H1 (cell line): ENCODE measurements around the gene EXOG. TPM values are rescaled to one million over a fixed set of nuclear protein-coding genes. Genes with fewer than 3 reads are reported as not detected.

Experiments used
- CTCF ChIA-PET: fragments of 300-600 bp; sonication (Branson Sonifier 250); formaldehyde crosslinking; loops from one replicate; lab custom pipeline; 2021; ENCODE audit not compliant: partially characterized antibody; lab: Charles Lee
- POLR2A ChIA-PET: fragments of 300-600 bp; sonication (Branson Sonifier 250); formaldehyde crosslinking; loops from one replicate; lab custom pipeline; 2021; ENCODE audit warnings: inconsistent platforms; ENCODE audit not compliant: partially characterized antibody; lab: Charles Lee
- DNase-seq, 2 experiments: peaks; one replicate each; pipeline versions ENCODE4 v3.0.0 to v3.0.0-alpha.2; 2010 to 2022; ENCODE audit warnings: low spot score in 2 of 2, low read depth in 1 of 2, mixed read lengths in 1 of 2
- FAIRE-seq: peaks from 2 replicates; lab custom pipeline; 2011; peaks lifted over from hg19 to GRCh38; lab: Jason Lieb, UNC
- H2AFZ ChIP-seq: 2 replicates; pipeline ENCODE4 v1.8.1; 2012; ENCODE audit warnings: low read length, inconsistent platforms
- H2AK5ac ChIP-seq: 2 replicates; pipeline ENCODE4 v1.6.1; 2013; ENCODE audit warnings: low read depth, low read length
- H2BK120ac ChIP-seq: replicated peaks from 2 replicates; pipeline ENCODE3; 2013; ENCODE audit warnings: low read depth, low read length, inconsistent platforms
- H2BK12ac ChIP-seq: 2 replicates; pipeline ENCODE4 v1.6.1; 2013; ENCODE audit warnings: low read depth, low read length
- H2BK15ac ChIP-seq: 2 replicates; pipeline ENCODE4 v1.6.1; 2013; ENCODE audit warnings: low read length
- H2BK20ac ChIP-seq: 2 replicates; pipeline ENCODE4 v1.6.1; 2013; ENCODE audit warnings: low read length
- H2BK5ac ChIP-seq: 2 replicates; pipeline ENCODE4 v1.6.1; 2013; ENCODE audit warnings: low read depth, low read length
- H3K14ac ChIP-seq: 2 replicates; pipeline ENCODE4 v1.6.1; 2013; ENCODE audit warnings: inconsistent platforms; ENCODE audit not compliant: insufficient read length
- H3K18ac ChIP-seq: 2 replicates; pipeline ENCODE4 v1.6.1; 2013; ENCODE audit warnings: low read length; ENCODE audit errors: extremely low read depth
- H3K23ac ChIP-seq: 2 replicates; pipeline ENCODE4 v1.6.1; 2013; ENCODE audit warnings: inconsistent platforms; ENCODE audit not compliant: insufficient read length
- H3K23me2 ChIP-seq: 2 replicates; pipeline ENCODE4 v1.6.1; 2013; ENCODE audit warnings: low read depth, low read length
- H3K27ac ChIP-seq: 2 replicates; pipeline ENCODE4 v1.6.1; 2011; ENCODE audit warnings: low read depth, low read length, inconsistent platforms
- H3K27me3 ChIP-seq, 4 experiments: replicated peaks in 1 of 4; 1 replicate in 1 of 4; 2 replicates in 3 of 4; pipeline versions ENCODE4 v1.6.1 to v1.8.1; 2011 to 2013; ENCODE audit warnings: low read length in 3 of 4, mild to moderate bottlenecking in 3 of 4, inconsistent platforms in 2 of 4, mixed read lengths in 2 of 4, moderate library complexity in 1 of 4; ENCODE audit not compliant: control insufficient read depth in 3 of 4, insufficient read depth in 3 of 4; ENCODE audit errors: extremely low read depth in 1 of 4
- H3K36me3 ChIP-seq, 4 experiments: 2 replicates each; pipeline versions ENCODE4 v1.6.1 to v1.8.1; 2011 to 2013; ENCODE audit warnings: mild to moderate bottlenecking in 4 of 4, low read length in 3 of 4, moderate library complexity in 2 of 4, control low read depth in 1 of 4, inconsistent platforms in 1 of 4; ENCODE audit not compliant: insufficient read depth in 4 of 4, control insufficient read depth in 2 of 4
- H3K4ac ChIP-seq: replicated peaks from 2 replicates; pipeline ENCODE3; 2013; ENCODE audit warnings: low read length, low read depth, mixed read lengths, inconsistent platforms; ENCODE audit not compliant: insufficient read length
- H3K4me1 ChIP-seq, 4 experiments: replicated peaks in 1 of 4; 1 replicate in 1 of 4; 2 replicates in 3 of 4; pipeline versions ENCODE4 v1.6.1 to v1.8.1; 2011 to 2013; ENCODE audit warnings: low read length in 3 of 4, inconsistent platforms in 2 of 4, mixed read lengths in 1 of 4; ENCODE audit not compliant: insufficient read depth in 4 of 4, control insufficient read depth in 3 of 4
- H3K4me2 ChIP-seq, 2 experiments: 2 replicates each; pipeline versions ENCODE4 v1.6.1 to v1.8.1; 2011 to 2013; ENCODE audit warnings: low read depth in 2 of 2, low read length in 2 of 2, control low read depth in 1 of 2, inconsistent platforms in 1 of 2, mild to moderate bottlenecking in 1 of 2; ENCODE audit not compliant: insufficient read depth in 1 of 2
- H3K4me3 ChIP-seq, 4 experiments: fragments of 200-600, 300-600 bp in 1 of 4; sonication (generic), shearing (Covaris generic), sonication (Bioruptor Twin) in 1 of 4; 2 replicates each; pipeline versions ENCODE4 v1.5.1 to v1.8.1; 2011 to 2016; ENCODE audit warnings: low read length in 4 of 4, low read depth in 3 of 4, control low read depth in 2 of 4, inconsistent platforms in 2 of 4, mild to moderate bottlenecking in 2 of 4, mixed read lengths in 1 of 4, moderate library complexity in 1 of 4; ENCODE audit not compliant: insufficient read depth in 2 of 4; ENCODE audit errors: extremely low read depth in 1 of 4
- H3K56ac ChIP-seq: replicated peaks from 2 replicates; pipeline ENCODE3; 2013; ENCODE audit warnings: low read depth, mild to moderate bottlenecking, mixed read lengths, low read length, inconsistent platforms; ENCODE audit not compliant: insufficient read length
- H3K79me1 ChIP-seq: 2 replicates; pipeline ENCODE4 v1.6.1; 2013; ENCODE audit warnings: low read depth, low read length, control low read depth
- H3K79me2 ChIP-seq, 2 experiments: 2 replicates each; pipeline versions ENCODE4 v1.6.1 to v1.8.1; 2012 to 2013; ENCODE audit warnings: low read length in 2 of 2, mild to moderate bottlenecking in 2 of 2, inconsistent platforms in 1 of 2; ENCODE audit not compliant: insufficient read depth in 2 of 2, control insufficient read depth in 1 of 2
- H3K9ac ChIP-seq, 4 experiments: replicated peaks in 1 of 4; 1 replicate in 1 of 4; 2 replicates in 3 of 4; pipeline versions ENCODE4 v1.6.1 to v1.8.1; 2011 to 2013; ENCODE audit warnings: low read depth in 3 of 4, low read length in 3 of 4, control low read depth in 2 of 4, mild to moderate bottlenecking in 2 of 4, moderate library complexity in 2 of 4, inconsistent platforms in 1 of 4; ENCODE audit errors: extremely low read depth in 1 of 4
- H3K9me3 ChIP-seq, 2 experiments: 2 replicates each; pipeline versions ENCODE4 v1.6.1 to v1.8.1; 2012 to 2013; ENCODE audit warnings: mild to moderate bottlenecking in 2 of 2, moderate library complexity in 2 of 2, control low read depth in 1 of 2, inconsistent platforms in 1 of 2, low read depth in 1 of 2, low read length in 1 of 2, mixed read lengths in 1 of 2; ENCODE audit not compliant: insufficient read depth in 2 of 2
- H4K20me1 ChIP-seq, 2 experiments: replicated peaks in 1 of 2; 2 replicates each; pipeline versions ENCODE3 to v1.8.1; 2011 to 2013; ENCODE audit warnings: inconsistent platforms in 2 of 2, low read length in 2 of 2, mild to moderate bottlenecking in 1 of 2; ENCODE audit not compliant: insufficient read depth in 2 of 2, control insufficient read depth in 1 of 2
- H4K5ac ChIP-seq: 2 replicates; pipeline ENCODE4 v1.6.1; 2013; ENCODE audit warnings: low read length, low read depth, mixed read lengths, inconsistent platforms; ENCODE audit not compliant: insufficient read length
- H4K8ac ChIP-seq: 2 replicates; pipeline ENCODE4 v1.8.0; 2013; ENCODE audit warnings: mild to moderate bottlenecking, moderate library complexity, low read length, inconsistent platforms; ENCODE audit not compliant: insufficient read depth; ENCODE audit errors: extremely low read depth
- H4K91ac ChIP-seq: replicated peaks from 2 replicates; pipeline ENCODE3; 2013; ENCODE audit warnings: low read length, mixed read lengths, inconsistent platforms; ENCODE audit not compliant: insufficient read length
- CTCF ChIP-seq, 3 experiments: IDR thresholded peaks; 1 replicate in 2 of 3; 2 replicates in 1 of 3; pipeline versions ENCODE4 v1.5.1 to v1.6.1; 2011; ENCODE audit warnings: low read length in 3 of 3, mild to moderate bottlenecking in 3 of 3, inconsistent platforms in 2 of 3, low read depth in 1 of 3, moderate library complexity in 1 of 3; ENCODE audit not compliant: insufficient read depth in 1 of 3; ENCODE audit errors: control extremely low read depth in 1 of 3
- KDM5A ChIP-seq: fragments of 200-600 bp; IDR thresholded peaks from 2 replicates; pipeline ENCODE4 v1.7.1; 2012; ENCODE audit warnings: mild to moderate bottlenecking, low read length, inconsistent platforms, mixed read lengths
- NANOG ChIP-seq: IDR thresholded peaks from 2 replicates; pipeline ENCODE4 v1.6.1; 2011; ENCODE audit warnings: low read length, low read depth, mild to moderate bottlenecking, inconsistent platforms; ENCODE audit not compliant: insufficient read depth, poor library complexity, severe bottlenecking
- RAD21 ChIP-seq, 2 experiments: IDR thresholded peaks in 1 of 2; conservative IDR thresholded peaks in 1 of 2; 2 replicates each; pipeline ENCODE4 v1.6.1; 2011; ENCODE audit warnings: low read depth in 2 of 2, low read length in 2 of 2, improper control_type of control experiment in 1 of 2, inconsistent platforms in 1 of 2, mild to moderate bottlenecking in 1 of 2, moderate library complexity in 1 of 2
- TEAD4 ChIP-seq: IDR thresholded peaks from 2 replicates; pipeline ENCODE4 v1.6.1; 2012; ENCODE audit warnings: low read depth, low read length, inconsistent platforms, mixed read lengths
- WGBS, 2 experiments: shearing (Covaris generic) in 1 of 2; methylation state at CpG; one replicate each; pipeline versions ENCODE4 v1.1.6 to v1.1.7; 2013 to 2015; ENCODE audit warnings: low lambda C conversion rate in 2 of 2, mixed read lengths in 2 of 2, inconsistent platforms in 1 of 2, low coverage in 1 of 2, missing lambda C conversion rate in 1 of 2; ENCODE audit not compliant: insufficient replicate concordance in 2 of 2, insufficient coverage in 1 of 2, insufficient read length in 1 of 2; ENCODE audit errors: extremely low coverage in 1 of 2, missing lambda C conversion rate in 1 of 2; 5-methylcytosine and 5-hydroxymethylcytosine counted together
- polyA plus RNA-seq, 7 experiments: library from polyadenylated mRNA; depleted of rRNA in 3 of 7; stranded (reverse) in 5 of 7; unstranded in 2 of 7; fragments of >200 nt in 5 of 7; fragments of 200-250 nt in 2 of 7; gene quantifications; 1 replicate in 5 of 7; 2 replicates in 1 of 7; 4 replicates in 1 of 7; pipeline versions ENCODE4 v1.2.1 to v1.2.3, GENCODE V29; 2011 to 2013; ENCODE audit warnings: missing spikeins in 2 of 7, mixed read lengths in 2 of 7
- total RNA-seq: library from RNA; stranded (reverse); fragmentation: NEBNext Ultra II Directional; extraction: Animal tissue kit (Norgen Biotek cat#: 25700); gene quantifications from 2 replicates; pipeline ENCODE4 v1.2.1, GENCODE V29; 2021

EXOG gene
- total and polyA plus RNA-seq, 2 of the 8 experiments (the other 6 are each of a cell fraction or from before 2014, with no cell fraction given), result 7.2 to 12.9 TPM

GRCh38 chr3:38528457-38528856 lies 32.3 kb downstream of the EXOG start:
- no peak overlapping the region for H2BK15ac ChIP-seq
- DNase-seq (no peak), FAIRE-seq (peak; percentile 60)
- H2BK20ac ChIP-seq, result no peak overlapping the region
- H2BK5ac ChIP-seq, result no peak overlapping the region
- H3K4ac ChIP-seq, result no peak overlapping the region
- no peak overlapping the region for H3K18ac ChIP-seq
- no peak overlapping the region for H2BK12ac ChIP-seq
- no peak overlapping the region for H2AFZ ChIP-seq
- H3K9ac ChIP-seq, result no peak overlapping the region
- H3K36me3 ChIP-seq, result peaks cover 3 to 12% (median 7%) of the 10 kb centered on the region in 4 experiments
- no peak overlapping the region for H4K5ac ChIP-seq
- H3K23ac ChIP-seq, result no peak overlapping the region
- H2AK5ac ChIP-seq, result no peak overlapping the region
- TF ChIP-seq KDM5A, result no peak
- TF ChIP-seq RAD21 (IDR thresholded peaks at IDR 0.05 in 1 of 2, conservative IDR thresholded peaks at IDR 0.05 in 1 of 2; ENCODE audit: low read depth in 2 of 2, low read length in 2 of 2), result peak; percentile 66 to 78
- TF ChIP-seq CTCF (IDR thresholded peaks at IDR 0.05; ENCODE audit: control extremely low read depth in 1 of 3, insufficient read depth in 1 of 3, low read depth in 1 of 3, low read length in 3 of 3), result peak; percentile 64 to 79 (median 64)
- no peak for TF ChIP-seq TEAD4
- no peak for TF ChIP-seq NANOG
- no peak overlapping the region for H3K27ac ChIP-seq
- H3K79me2 ChIP-seq, result no peaks in the 10 kb centered on the region
- H4K91ac ChIP-seq, result no peak overlapping the region
- POLR2A ChIA-PET, result no interaction called here
- CTCF ChIA-PET, result interaction anchor here (0.7 to 4.2 kb wide), 13 partner anchors 15 to 133 kb away, joined by 3 to 21 read pairs (median 5); no protein-coding TSS in a partner anchor
- no peaks in the 10 kb centered on the region for H3K27me3 ChIP-seq
- H3K14ac ChIP-seq, result no peak overlapping the region
- H3K56ac ChIP-seq, result no peak overlapping the region
- no peak overlapping the region for H2BK120ac ChIP-seq
- no peak overlapping the region for H4K8ac ChIP-seq
- WGBS, 2 experiments, result 100% methylated on average over 1 of the region's 1 CpG; no CpG with 5 or more reads in 1 of the 2 experiments
- H3K4me3 ChIP-seq, result no peak overlapping the region
- no peaks in the 10 kb centered on the region for H3K79me1 ChIP-seq
- no peak overlapping the region for H3K4me2 ChIP-seq
- H4K20me1 ChIP-seq, result no peaks in the 10 kb centered on the region
- no peaks in the 10 kb centered on the region; a peak in 1 of 4 replicates for H3K9me3 ChIP-seq
- H3K23me2 ChIP-seq, result no peaks in the 10 kb centered on the region
- peaks cover 0 to 10% (median 4%) of the 10 kb centered on the region in 4 experiments; a peak in 4 of 7 replicates for H3K4me1 ChIP-seq
